Upper lobe of left lung (tissue), 4 donors: ENCODE data around the gene AFP.

Source experiments
- EP300 ChIP-seq, 4 donors: sonication (generic); formaldehyde crosslinking; IDR thresholded peaks; one replicate each; pipeline ENCODE4 v1.5.1; 2017; ENCODE audit warnings: antibody characterized with exemption in 4 of 4, control low read depth in 2 of 4
- POLR2A ChIP-seq, 4 donors: fragments of 450-650 bp; IDR thresholded peaks; one replicate each; pipeline ENCODE4 v1.5.1; 2016 to 2017; ENCODE audit warnings: antibody characterized with exemption in 4 of 4, mild to moderate bottlenecking in 2 of 4
- TF ChIP-seq, protein P1 (sequence below), 6 experiments: fragments of 450-650 bp in 4 of 6; fragments of 200-600 bp in 2 of 6; sonication (generic) in 2 of 6; IDR thresholded peaks; one replicate each; pipeline ENCODE4 v1.5.1; 2016 to 2019; ENCODE audit warnings: antibody characterized with exemption in 6 of 6

DNA sequence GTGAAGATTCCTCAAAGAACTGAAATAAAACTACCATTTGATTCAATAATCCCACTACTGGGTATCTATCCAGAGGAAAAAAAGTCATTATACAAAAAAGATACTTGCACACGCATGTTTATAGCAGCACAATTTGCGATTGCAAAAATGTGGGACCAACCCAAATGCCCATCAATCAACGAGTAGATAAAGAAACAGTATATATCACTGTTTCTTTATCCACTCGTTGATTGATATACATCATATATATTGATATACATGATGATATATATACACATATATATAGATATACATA, 13.6 kb upstream of the AFP start:
- TF ChIP-seq, protein P1, sequence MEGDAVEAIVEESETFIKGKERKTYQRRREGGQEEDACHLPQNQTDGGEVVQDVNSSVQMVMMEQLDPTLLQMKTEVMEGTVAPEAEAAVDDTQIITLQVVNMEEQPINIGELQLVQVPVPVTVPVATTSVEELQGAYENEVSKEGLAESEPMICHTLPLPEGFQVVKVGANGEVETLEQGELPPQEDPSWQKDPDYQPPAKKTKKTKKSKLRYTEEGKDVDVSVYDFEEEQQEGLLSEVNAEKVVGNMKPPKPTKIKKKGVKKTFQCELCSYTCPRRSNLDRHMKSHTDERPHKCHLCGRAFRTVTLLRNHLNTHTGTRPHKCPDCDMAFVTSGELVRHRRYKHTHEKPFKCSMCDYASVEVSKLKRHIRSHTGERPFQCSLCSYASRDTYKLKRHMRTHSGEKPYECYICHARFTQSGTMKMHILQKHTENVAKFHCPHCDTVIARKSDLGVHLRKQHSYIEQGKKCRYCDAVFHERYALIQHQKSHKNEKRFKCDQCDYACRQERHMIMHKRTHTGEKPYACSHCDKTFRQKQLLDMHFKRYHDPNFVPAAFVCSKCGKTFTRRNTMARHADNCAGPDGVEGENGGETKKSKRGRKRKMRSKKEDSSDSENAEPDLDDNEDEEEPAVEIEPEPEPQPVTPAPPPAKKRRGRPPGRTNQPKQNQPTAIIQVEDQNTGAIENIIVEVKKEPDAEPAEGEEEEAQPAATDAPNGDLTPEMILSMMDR (IDR thresholded peaks at IDR 0.05): no peak
- no peak for TF ChIP-seq EP300 (IDR thresholded peaks at IDR 0.05)
- no peak for TF ChIP-seq POLR2A (IDR thresholded peaks at IDR 0.05)
